ENCODE data around the gene AURKAIP1.

- no peak for TF ChIP-seq CTCF (IDR thresholded peaks at IDR 0.05; ENCODE audit: low read depth, low read length)
- no peak for TF ChIP-seq POLR2A (IDR thresholded peaks at IDR 0.05; ENCODE audit: extremely low read depth, insufficient read length)
- TF ChIP-seq MYC (IDR thresholded peaks at IDR 0.05; ENCODE audit: low read depth, low read length), result no peak
- no peak for TF ChIP-seq MAX (IDR thresholded peaks at IDR 0.05; ENCODE audit: low read depth, low read length)
Observed at GRCh38 chr1:1394116-1394515, 19.1 kb upstream of the AURKAIP1 start.

All from NB4 (cell line).